Adrenal gland (tissue), 12 donors: ENCODE data around the gene PAK5. TPM values are rescaled to one million over a fixed set of nuclear protein-coding genes. Genes with fewer than 3 reads are reported as not detected.

Source experiments
- DNase-seq, 7 donors: peaks; one replicate each; pipeline ENCODE4 v3.0.0-alpha.2; 2019 to 2020
- H3K27ac ChIP-seq, 5 donors: fragments of 200-600 bp; sonication (generic) in 4 of 5; 1 replicate in 3 of 5; 2 replicates in 2 of 5; pipeline versions ENCODE4 v1.5.1 to v1.8.0; 2016 to 2020; ENCODE audit warnings: mild to moderate bottlenecking in 1 of 5
- H3K27me3 ChIP-seq: fragments of 200-600 bp; 2 replicates; pipeline ENCODE4 v1.8.0; 2021
- H3K36me3 ChIP-seq, 2 donors: fragments of 200-600 bp; replicated peaks in 1 of 2; 1 replicate in 1 of 2; 2 replicates in 1 of 2; pipeline versions ENCODE4 v1.5.1 to v1.8.0; 2018 to 2022
- H3K4me1 ChIP-seq, 2 donors: fragments of 200-600 bp; replicated peaks in 1 of 2; 1 replicate in 1 of 2; 2 replicates in 1 of 2; pipeline versions ENCODE4 v1.5.1 to v1.8.0; 2018 to 2021
- H3K4me3 ChIP-seq, 4 donors: fragments of 200-600 bp; sonication (generic) in 3 of 4; one replicate each; pipeline ENCODE4 v1.5.1; 2016 to 2018
- H3K9me3 ChIP-seq, 3 donors: fragments of 200-600 bp; sonication (generic) in 1 of 3; replicated peaks in 1 of 3; 1 replicate in 2 of 3; 2 replicates in 1 of 3; pipeline versions ENCODE4 v1.5.1 to v1.8.0; 2016 to 2021
- POLR2A ChIP-seq, 2 donors: fragments of 450-650 bp; IDR thresholded peaks; one replicate each; pipeline ENCODE4 v1.6.1; 2017; ENCODE audit warnings: antibody characterized with exemption in 2 of 2, mild to moderate bottlenecking in 2 of 2, moderate library complexity in 1 of 2
- WGBS, 4 donors: extraction: QIAGEN DNeasy Blood & Tissue Kit in 2 of 4; methylation state at CpG; one replicate each; pipeline versions ENCODE4 v1.1.5 to v1.1.7; 2013 to 2017; 5-methylcytosine and 5-hydroxymethylcytosine counted together
- intact Hi-C, 2 donors: fragments of 100-400 bp; cut with DNase I; formaldehyde crosslinking; loops; one replicate each; pipeline versions ENCODE4 v1.14.1 to v1.15.0; 2022 to 2023
- polyA plus RNA-seq, 3 donors: library from polyadenylated mRNA; stranded (reverse); fragments of 200-250 nt in 2 of 3; fragments of 350-450 nt in 1 of 3; fragmentation: Illumina TruSeq in 1 of 3; extraction: RNeasy Lipid Tissue Mini Kit (QIAGEN cat#74804) in 1 of 3; gene quantifications; one replicate each; pipeline ENCODE4 v1.2.3, GENCODE V29; 2013 to 2014
- total RNA-seq, 9 donors: library from RNA; depleted of rRNA in 4 of 9; stranded (reverse); fragments of >200 nt in 4 of 9; fragments of 120-200 nt in 1 of 9; fragmentation: NEBNext Ultra II Directional in 1 of 9; extraction: Animal tissue kit (Norgen Biotek cat#: 25700) in 1 of 9; gene quantifications; one replicate each; pipeline versions ENCODE4 v1.1.0 to v1.2.4, GENCODE V29; 2013 to 2023
- TF ChIP-seq, protein P1 (sequence below), 6 experiments: fragments of 450-650 bp in 4 of 6; fragments of 200-600 bp in 2 of 6; sonication (generic) in 1 of 6; IDR thresholded peaks; 1 replicate in 5 of 6; 2 replicates in 1 of 6; pipeline versions ENCODE4 v1.5.1 to v1.8.0; 2016 to 2021; ENCODE audit warnings: antibody characterized with exemption in 6 of 6, mild to moderate bottlenecking in 2 of 6, moderate library complexity in 1 of 6
- donor health status: healthy with polysubstance abuse.
- donor health status: Bipolar disorder and iron deficiency.
- donor health status: DM: yes; HTN: yes; CAD: no.
- donor health status: DM: no; HTN: no; CAD: no.
- donor health status: DM: no; HTN: no; CAD: no.
- donor health status: DM: yes; HTN: yes; CAD: no.

The PAK5 gene
- total and polyA plus RNA-seq, 12 donors = 1.2 to 17.0 (median 4.0) TPM

DNA sequence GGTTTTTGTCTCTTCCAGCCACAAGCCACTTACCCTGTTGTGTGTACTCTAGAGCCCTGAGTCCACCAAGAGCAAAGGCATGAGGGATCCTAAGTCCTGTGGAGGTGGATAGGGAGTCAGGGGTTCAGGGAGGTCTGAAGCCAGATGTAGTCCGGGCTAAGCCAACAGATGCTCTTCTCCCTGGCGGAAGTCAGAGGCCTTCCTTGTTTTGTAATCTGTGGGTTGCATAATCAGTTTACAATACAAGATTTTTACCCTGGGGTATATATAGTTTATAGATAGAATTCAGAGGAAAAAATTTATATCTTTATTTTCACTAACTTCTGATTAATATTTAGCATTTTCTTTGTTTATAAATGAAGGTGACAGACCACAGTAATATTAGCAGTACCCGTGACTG is 315.2 kb downstream of the PAK5 start:
- Histone ChIP-seq H3K9me3 (no peaks in the 10 kb centered on the region), H3K4me1 (no peaks in the 10 kb centered on the region), H3K27me3 (peaks cover 17% of the 10 kb centered on the region), H3K4me3 (no peak overlapping the region), H3K27ac (no peak overlapping the region), H3K36me3 (no peaks in the 10 kb centered on the region)
- intact Hi-C loops = no loop called here
- 69 to 82% (median 77%) methylated on average over 3 of the region's 3 CpGs for WGBS, 4 donors
- DNase-seq = no peak
- TF ChIP-seq, protein P1, sequence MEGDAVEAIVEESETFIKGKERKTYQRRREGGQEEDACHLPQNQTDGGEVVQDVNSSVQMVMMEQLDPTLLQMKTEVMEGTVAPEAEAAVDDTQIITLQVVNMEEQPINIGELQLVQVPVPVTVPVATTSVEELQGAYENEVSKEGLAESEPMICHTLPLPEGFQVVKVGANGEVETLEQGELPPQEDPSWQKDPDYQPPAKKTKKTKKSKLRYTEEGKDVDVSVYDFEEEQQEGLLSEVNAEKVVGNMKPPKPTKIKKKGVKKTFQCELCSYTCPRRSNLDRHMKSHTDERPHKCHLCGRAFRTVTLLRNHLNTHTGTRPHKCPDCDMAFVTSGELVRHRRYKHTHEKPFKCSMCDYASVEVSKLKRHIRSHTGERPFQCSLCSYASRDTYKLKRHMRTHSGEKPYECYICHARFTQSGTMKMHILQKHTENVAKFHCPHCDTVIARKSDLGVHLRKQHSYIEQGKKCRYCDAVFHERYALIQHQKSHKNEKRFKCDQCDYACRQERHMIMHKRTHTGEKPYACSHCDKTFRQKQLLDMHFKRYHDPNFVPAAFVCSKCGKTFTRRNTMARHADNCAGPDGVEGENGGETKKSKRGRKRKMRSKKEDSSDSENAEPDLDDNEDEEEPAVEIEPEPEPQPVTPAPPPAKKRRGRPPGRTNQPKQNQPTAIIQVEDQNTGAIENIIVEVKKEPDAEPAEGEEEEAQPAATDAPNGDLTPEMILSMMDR (IDR thresholded peaks at IDR 0.05) = no peak
- TF ChIP-seq POLR2A (IDR thresholded peaks at IDR 0.05) = no peak

GRCh38 chr20:9520086-9520485 is 318.8 kb downstream of the PAK5 start:
- Histone ChIP-seq H3K36me3 (no peaks in the 10 kb centered on the region), H3K4me1 (peaks cover 0 to 8% of the 10 kb centered on the region in 2 donors), H3K9me3 (no peaks in the 10 kb centered on the region), H3K27me3 (peaks cover 40% of the 10 kb centered on the region), H3K4me3 (no peak overlapping the region), H3K27ac (no peak overlapping the region)
- intact Hi-C loops = no loop called here
- no peak for DNase-seq
- TF ChIP-seq POLR2A (IDR thresholded peaks at IDR 0.05) = no peak
- TF ChIP-seq, protein P1 (IDR thresholded peaks at IDR 0.05) = no peak
- 78 to 82% (median 82%) methylated on average over 4 of the region's 4 CpGs for WGBS, 4 donors

DNA sequence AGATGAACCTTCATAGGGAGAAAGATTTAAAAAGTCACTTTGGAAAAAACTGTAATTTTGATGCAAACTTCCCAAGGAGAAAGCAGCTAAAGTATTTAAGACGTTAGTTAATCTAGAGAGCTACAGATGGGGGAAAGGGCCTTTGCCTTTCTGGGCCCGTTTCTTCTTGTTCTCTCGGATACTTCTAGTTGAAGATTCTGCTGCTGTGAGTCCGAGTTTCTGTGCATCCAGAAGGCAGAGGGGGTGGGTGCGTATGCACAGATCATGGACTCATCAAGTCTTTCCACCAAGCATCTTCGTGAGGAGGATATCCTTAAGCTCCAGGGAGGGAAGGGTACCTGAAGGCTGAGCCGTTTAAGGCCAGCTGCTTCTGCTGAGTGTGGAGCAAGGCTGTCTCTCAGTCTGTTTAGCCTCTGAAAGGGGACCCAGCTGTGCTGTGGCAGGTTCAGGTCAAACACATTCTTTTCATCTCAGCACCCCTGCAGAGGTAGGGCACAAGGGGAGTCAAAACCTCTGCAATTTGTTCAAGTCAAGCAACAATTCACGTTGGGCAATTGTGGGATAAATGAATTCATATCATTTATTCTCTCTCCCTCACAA is 320.2 kb downstream of the PAK5 start:
- DNase-seq = no peak
- TF ChIP-seq POLR2A (IDR thresholded peaks at IDR 0.05) = no peak
- TF ChIP-seq, protein P1 (IDR thresholded peaks at IDR 0.05) = no peak
- H3K27me3 ChIP-seq = peaks cover 49% of the 10 kb centered on the region
- WGBS, 4 donors = 48 to 63% (median 57%) methylated on average over 8 of the region's 8 CpGs
- no peaks in the 10 kb centered on the region for H3K9me3 ChIP-seq
- H3K4me1 ChIP-seq = peaks cover 0 to 8% of the 10 kb centered on the region in 2 donors
- H3K36me3 ChIP-seq = no peaks in the 10 kb centered on the region
- intact Hi-C loops = no loop called here
- no peak overlapping the region for H3K4me3 ChIP-seq
- no peak overlapping the region for H3K27ac ChIP-seq

DNA sequence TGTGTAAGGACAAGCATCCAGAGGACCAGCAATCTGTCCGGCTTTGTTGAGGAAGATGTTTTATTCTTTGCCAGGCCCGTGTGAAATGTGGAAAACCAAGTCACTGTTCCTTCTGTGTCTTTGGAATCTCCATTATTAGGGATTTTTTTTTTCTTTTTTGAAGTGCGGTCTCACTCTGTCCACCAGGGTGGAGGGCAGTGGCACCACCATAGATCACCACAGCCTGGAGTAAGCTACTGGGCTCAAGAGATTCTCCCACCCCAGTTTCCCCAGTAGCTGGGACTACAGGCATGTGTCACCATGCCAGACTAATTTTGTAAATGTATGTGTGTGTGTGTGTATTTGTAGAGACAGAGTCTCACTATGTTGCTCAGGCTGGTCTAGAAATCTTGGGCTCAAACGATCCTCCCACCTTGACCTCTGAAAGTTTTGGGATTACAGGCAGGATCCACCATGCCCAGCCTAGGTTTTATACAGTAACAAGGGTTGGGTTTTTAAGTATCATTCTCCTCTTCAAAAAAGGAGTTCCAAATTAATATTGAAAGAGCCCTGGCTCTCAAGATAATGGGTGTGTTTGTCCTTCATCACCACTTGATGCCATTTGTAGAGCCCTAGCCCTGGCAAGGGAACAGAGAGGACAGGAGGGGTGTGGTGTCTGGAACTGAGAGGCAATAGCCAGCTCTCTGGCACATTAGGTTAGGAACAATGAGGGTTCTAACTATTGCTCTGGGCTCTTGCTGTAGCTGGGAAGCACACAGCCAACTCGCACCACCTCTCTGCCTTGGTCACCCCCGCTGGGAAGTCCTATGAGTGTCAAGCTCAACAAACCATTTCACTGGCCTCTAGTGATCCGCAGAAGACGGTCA is 321.3 kb downstream of the PAK5 start:
- intact Hi-C loops = no loop called here
- no peak overlapping the region for H3K27ac ChIP-seq
- DNase-seq = no peak
- WGBS, 4 donors = 66 to 73% (median 70%) methylated on average over 7 to 8 of the region's 8 CpGs
- H3K27me3 ChIP-seq = peaks cover 49% of the 10 kb centered on the region
- no peaks in the 10 kb centered on the region for H3K9me3 ChIP-seq
- peaks cover 0 to 8% of the 10 kb centered on the region in 2 donors for H3K4me1 ChIP-seq
- H3K4me3 ChIP-seq = no peak overlapping the region
- H3K36me3 ChIP-seq = no peaks in the 10 kb centered on the region
- no peak for TF ChIP-seq POLR2A (IDR thresholded peaks at IDR 0.05)
- TF ChIP-seq, protein P1 (IDR thresholded peaks at IDR 0.05) = no peak
